8988T (cell line): ENCODE results near the gene HILPDA.

Experiments
- DNase-seq: peaks from one replicate; pipeline ENCODE4 v3.0.0; 2011

Gene HILPDA

GRCh38 chr7:128455543-128456254 is at the start of gene HILPDA:
TSS of gene HILPDA (plus strand) at chr7:128455878. CDS start at chr7:128457269, 1,391 bp downstream.
- peak; percentile 81 for DNase-seq

- no peak for DNase-seq
Observed at GRCh38 chr7:128406314-128407232, 49.1 kb upstream of the HILPDA start.

- DNase-seq = no peak
Observed at GRCh38 chr7:128407233-128407589, 48.5 kb upstream of the HILPDA start.

DNA sequence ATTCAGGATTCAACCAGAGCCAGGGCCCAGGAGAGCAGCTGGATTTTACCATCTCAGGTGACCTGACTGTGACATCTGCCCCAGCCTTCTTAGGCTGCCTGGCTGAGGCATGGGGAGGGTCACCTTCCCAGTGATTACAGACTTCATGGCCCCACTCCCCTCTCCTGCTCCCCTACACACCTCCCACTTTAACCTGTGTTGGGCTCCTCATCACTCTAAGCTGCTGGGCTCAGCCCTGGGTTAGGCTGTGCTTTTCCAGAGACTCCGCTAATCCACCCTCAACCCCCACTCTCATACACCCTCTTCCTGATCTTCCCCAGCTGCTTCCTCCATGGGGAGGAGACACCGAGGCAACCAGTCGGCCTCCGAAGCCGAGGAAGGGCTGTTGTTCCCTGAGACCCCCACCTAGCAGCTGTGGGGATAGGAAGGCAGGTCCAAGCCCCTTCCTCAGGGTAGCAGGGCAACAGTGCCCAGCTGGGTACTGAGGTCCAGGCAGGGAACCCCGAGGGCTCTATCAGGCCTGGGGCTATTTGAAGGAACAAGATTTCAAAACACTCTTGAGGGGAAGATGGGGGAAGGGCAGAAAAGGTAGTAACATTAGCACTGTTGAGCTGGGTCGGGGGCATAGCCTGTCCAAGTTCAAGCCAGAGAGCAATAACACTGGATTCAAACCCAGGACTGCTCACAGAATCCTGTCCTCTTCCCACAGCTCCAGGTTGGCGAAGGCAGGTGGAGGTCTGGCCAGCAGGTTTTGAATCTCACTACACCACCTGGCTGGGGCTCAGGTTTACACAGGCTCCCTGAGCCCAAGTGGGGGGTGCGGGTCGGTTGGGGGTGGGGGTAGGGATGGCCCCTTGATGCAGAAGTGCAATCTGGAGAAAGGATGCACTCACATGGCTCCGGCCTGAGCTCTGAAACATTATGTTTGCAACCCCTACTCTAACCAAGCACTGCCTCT is 47.6 kb upstream of the HILPDA start:
- no peak for DNase-seq

DNA sequence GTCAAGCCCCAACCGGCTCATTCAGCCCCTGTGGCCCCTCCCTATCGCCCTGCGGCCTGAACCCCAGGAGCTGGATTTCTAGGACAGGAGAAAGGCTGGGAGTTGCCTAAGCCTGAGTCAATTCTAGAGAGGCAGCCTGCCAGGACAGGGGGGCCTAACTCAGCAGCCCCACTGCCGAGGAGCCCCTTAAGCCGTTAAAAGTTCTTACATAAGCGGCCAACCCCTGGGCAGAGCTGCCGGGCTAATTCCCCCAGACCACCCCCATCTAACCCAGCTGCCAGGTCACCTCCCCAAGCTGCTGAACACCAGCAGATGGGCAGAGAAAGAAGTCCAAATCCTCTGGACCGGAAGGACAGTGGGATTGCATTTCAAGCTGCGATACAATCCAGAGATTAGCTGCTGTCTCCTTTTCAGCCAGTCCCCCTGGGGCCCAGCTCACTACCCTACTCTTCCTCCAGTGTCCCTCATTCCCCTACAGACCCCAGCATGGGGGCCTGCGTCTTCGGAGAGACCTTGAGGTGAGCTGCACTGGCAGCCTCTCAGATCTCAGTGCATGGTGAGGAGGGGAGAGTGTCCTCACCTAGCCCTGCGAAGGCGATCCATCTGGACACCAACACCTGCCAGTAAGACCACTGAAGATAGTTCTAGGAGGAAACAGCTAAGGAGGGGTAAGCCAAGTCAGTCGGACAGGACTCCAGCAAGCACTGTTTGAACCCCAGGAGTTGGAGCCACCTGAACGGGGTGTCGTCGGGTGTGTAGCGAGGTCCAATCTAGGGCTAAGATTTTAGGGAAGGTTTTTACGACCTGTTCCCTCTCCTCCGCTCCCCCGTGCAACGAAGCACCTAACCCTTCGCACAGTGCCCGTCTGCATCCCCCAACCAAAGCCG is 46.7 kb upstream of the HILPDA start:
- no peak for DNase-seq

GRCh38 chr7:128409596-128410450 is 45.9 kb upstream of the HILPDA start, which contains the start of gene IMPDH1:
TSS of gene IMPDH1 (minus strand) at chr7:128409982. CDS start at chr7:128409901, 81 bp downstream.
- DNase-seq = peak; percentile 94

DNA sequence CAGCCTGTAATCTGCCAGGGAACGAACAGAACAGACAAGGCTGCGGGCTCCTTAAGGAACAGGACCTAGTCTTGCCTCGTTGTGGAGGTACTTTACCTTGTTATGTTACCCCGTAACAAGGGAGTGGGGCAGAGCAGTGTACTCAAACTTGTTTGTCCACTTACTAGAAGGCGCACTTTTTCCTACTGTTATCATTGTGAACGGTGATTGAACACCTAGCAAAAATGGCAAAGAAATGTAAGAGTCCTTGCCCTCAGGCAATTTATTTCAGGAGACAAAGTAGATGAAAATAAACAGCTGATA is 45.3 kb upstream of the HILPDA start:
- no peak for DNase-seq

GRCh38 chr7:128415217-128415785 is 40.4 kb upstream of the HILPDA start:
- no peak for DNase-seq

GRCh38 chr7:128417071-128417470 is 38.6 kb upstream of the HILPDA start:
- DNase-seq = no peak

GRCh38 chr7:128419257-128419656 is 36.4 kb upstream of the HILPDA start:
- no peak for DNase-seq

- DNase-seq = no peak
Observed at GRCh38 chr7:128420773-128421172, 34.9 kb upstream of the HILPDA start.

DNA sequence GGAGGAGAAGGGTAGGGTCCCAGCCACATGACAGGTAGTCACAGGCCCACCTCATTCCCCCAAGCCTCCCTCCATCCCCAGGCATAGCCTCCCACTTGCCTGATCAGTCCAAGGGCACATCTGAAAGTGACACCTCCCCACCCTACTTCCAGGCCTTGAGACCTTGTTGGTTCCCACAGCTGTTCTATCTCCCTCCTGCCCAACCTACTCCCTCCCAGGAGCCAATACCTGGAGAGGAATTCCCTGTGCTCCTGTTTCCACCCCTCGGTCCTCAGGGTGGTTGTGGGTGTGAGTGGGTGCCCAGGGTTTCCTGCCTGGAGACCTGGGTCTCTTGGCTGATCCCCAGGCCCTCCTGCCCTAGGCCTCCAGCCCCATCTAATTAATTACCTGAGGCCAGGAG is 34.3 kb upstream of the HILPDA start:
- no peak for DNase-seq

DNA sequence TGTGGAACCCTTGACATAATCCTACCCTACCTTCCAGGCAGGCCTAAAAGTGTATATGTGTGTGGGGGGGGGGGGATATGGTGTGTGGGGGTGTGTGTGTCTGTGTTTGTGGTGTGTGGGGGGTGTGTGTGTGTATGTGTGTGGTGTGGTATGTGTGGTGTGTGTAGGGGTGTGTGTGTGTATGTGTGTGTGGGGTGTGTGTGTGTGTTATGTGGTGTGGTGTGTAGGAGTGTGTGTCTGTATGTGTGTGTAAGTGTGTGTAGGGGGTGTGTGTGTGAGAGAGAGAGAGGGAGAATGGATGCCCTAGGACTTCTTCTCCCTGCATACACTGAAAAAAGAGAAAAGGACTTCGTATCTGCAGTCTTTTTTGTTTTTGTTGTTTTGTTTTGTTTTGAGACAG is 33.6 kb upstream of the HILPDA start:
- no peak for DNase-seq

GRCh38 chr7:128422842-128423241 is 32.8 kb upstream of the HILPDA start:
- DNase-seq = no peak

- no peak for DNase-seq
Observed at GRCh38 chr7:128424686-128425275, 30.9 kb upstream of the HILPDA start.

DNA sequence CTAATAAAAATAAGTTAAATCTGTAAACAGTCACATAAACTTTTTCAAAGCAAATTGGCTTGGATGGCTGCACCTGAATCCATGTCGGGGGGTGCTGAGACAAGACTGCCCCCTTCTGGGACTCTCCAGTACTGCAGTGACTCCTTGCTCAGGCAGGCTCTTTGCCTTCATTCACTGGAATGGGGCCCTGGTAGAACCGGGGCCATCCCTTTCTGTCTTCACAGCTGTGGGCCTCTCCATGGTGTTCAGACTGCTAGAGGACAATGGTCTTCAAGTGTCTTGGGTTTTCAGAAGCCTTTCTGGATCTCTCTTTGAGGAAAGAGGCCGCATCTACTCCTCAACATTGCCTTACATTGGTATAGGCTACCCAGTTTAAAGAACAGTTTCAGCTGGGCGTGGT is 29.8 kb upstream of the HILPDA start:
- peak; percentile 48 for DNase-seq

- DNase-seq = no peak
Observed at GRCh38 chr7:128427289-128427891, 28.3 kb upstream of the HILPDA start.

DNA sequence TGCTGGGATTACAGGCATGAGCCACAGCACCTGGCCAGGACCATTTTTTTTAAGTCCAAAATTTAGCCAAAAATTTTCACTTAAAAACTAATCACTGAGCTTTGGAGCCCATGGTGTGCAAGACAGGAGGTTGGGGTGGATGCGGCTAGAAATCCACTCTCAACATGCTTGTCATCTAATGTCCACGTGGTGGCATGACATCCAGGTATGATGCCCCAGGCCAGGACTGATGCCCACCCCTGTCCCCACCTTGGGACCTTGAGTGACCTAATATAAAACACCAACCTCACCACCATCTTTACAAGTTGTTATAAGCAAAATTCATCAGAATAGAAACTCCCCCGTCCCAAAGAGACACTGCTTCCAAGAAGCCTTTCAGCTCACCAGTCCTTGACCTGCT is 25.5 kb upstream of the HILPDA start:
- DNase-seq = no peak

GRCh38 chr7:128431221-128431620 is 24.5 kb upstream of the HILPDA start:
- DNase-seq = no peak

- DNase-seq = no peak
Observed at GRCh38 chr7:128431754-128432153, 23.9 kb upstream of the HILPDA start.
